Fibroblast of gingiva (primary cell): ENCODE data around the gene DPYD.
A peak's percentile ranks its signal among the peaks of the same experiment; 100 is the strongest.
"Not testable (repeated sequence)": the region's sequence is repeated elsewhere in the genome, so short reads cannot be mapped to it uniquely, and the experiment has no call there.

Experiments
- DNase-seq: peaks from one replicate; pipeline ENCODE4 v3.0.0-alpha.2; 2011; ENCODE audit warnings: low read depth

Gene DPYD

GRCh38 chr1:97277891-97278654 is 642.8 kb downstream of the DPYD start:
- DNase-seq: peak; percentile 78

- DNase-seq: peak; percentile 46
These were observed 648.7 kb downstream of the DPYD start for GRCh38 chr1:97271916-97272788.

GRCh38 chr1:97270508-97271307 is 650.1 kb downstream of the DPYD start:
- DNase-seq: no peak

GRCh38 chr1:97265630-97266029 is 655.2 kb downstream of the DPYD start:
- DNase-seq: no peak

- no peak for DNase-seq
These were observed 658.0 kb downstream of the DPYD start for GRCh38 chr1:97262842-97263241.

GRCh38 chr1:97258597-97258996 is 662.2 kb downstream of the DPYD start:
- no peak for DNase-seq

GRCh38 chr1:97254731-97255463 is 665.9 kb downstream of the DPYD start:
- no peak for DNase-seq

GRCh38 chr1:97252925-97253324 is 667.9 kb downstream of the DPYD start:
- no peak for DNase-seq

GRCh38 chr1:97252076-97252475 is 668.8 kb downstream of the DPYD start:
- DNase-seq: peak; percentile 94

- DNase-seq: peak; percentile 75
These were observed 673.6 kb downstream of the DPYD start for GRCh38 chr1:97247196-97247595.

- DNase-seq: no peak
These were observed 675.2 kb downstream of the DPYD start for GRCh38 chr1:97245682-97246081.

GRCh38 chr1:97245026-97245425 is 675.8 kb downstream of the DPYD start:
- no peak for DNase-seq

GRCh38 chr1:97243973-97244560 is 676.8 kb downstream of the DPYD start:
- peak; percentile 16 for DNase-seq

GRCh38 chr1:97238816-97239215 is 682.0 kb downstream of the DPYD start:
- DNase-seq: no peak

- DNase-seq: not testable (repeated sequence)
These were observed 689.5 kb downstream of the DPYD start for GRCh38 chr1:97231354-97231753.

GRCh38 chr1:97212671-97213070 is 708.2 kb downstream of the DPYD start:
- DNase-seq: no peak

- no peak for DNase-seq
These were observed 710.5 kb downstream of the DPYD start for GRCh38 chr1:97210307-97210706.

GRCh38 chr1:97209381-97209957 is 711.4 kb downstream of the DPYD start:
- no peak for DNase-seq

- DNase-seq: no peak
These were observed 713.0 kb downstream of the DPYD start for GRCh38 chr1:97207868-97208267.

GRCh38 chr1:97204468-97204867 is 716.4 kb downstream of the DPYD start:
- DNase-seq: peak; percentile 20
